Type B pancreatic cell (in vitro differentiated cells): ENCODE measurements around the gene DDN. TPM values are rescaled to one million over a fixed set of nuclear protein-coding genes. Genes with fewer than 3 reads are reported as not detected.

Experiments
- DNase-seq: peaks from one replicate; pipeline ENCODE4 v3.0.0; 2021; ENCODE audit warnings: mixed read lengths; ENCODE audit not compliant: unreplicated experiment; ENCODE audit errors: extremely low spot score
- H3K27ac Mint-ChIP-seq: 2 replicates; pipeline ENCODE4 v1.8.0; 2021; ENCODE audit warnings: mild to moderate bottlenecking, mixed read lengths
- H3K27me3 Mint-ChIP-seq: 2 replicates; pipeline ENCODE4 v1.8.0; 2021; ENCODE audit warnings: mixed read lengths
- H3K36me3 Mint-ChIP-seq: 2 replicates; pipeline ENCODE4 v1.8.0; 2021; ENCODE audit warnings: mixed read lengths
- H3K4me1 Mint-ChIP-seq: one replicate; pipeline ENCODE4 v1.8.0; 2021; ENCODE audit warnings: mixed read lengths; ENCODE audit not compliant: unreplicated experiment
- H3K4me3 Mint-ChIP-seq: 2 replicates; pipeline ENCODE4 v1.8.0; 2021; ENCODE audit warnings: mild to moderate bottlenecking, mixed read lengths
- H3K9me3 Mint-ChIP-seq: 2 replicates; pipeline ENCODE4 v1.8.0; 2021; ENCODE audit warnings: mixed read lengths
- CTCF ChIP-seq: fragments of 200-600 bp; sonication (generic); conservative IDR thresholded peaks from 2 replicates; pipeline ENCODE4 v1.5.0; 2021; ENCODE audit warnings: antibody characterized with exemption, mild to moderate bottlenecking
- total RNA-seq: library from RNA; stranded (reverse); gene quantifications from 2 replicates; pipeline ENCODE4 v1.2.1, GENCODE V29; 2021; ENCODE audit warnings: low replicate concordance

The DDN gene
- total RNA-seq, 1 donor from 2014 or later = 8.8 TPM

- Mint-ChIP-seq H3K27ac (no peak overlapping the region), H3K27me3 (peaks cover 85% of the 10 kb centered on the region), H3K36me3 (no peaks in the 10 kb centered on the region), H3K4me3 (no peak overlapping the region), H3K4me1 (peaks cover 16% of the 10 kb centered on the region), H3K9me3 (no peaks in the 10 kb centered on the region)
- peak; percentile 92 for TF ChIP-seq CTCF
- DNase-seq = no peak
These were observed 11.0 kb downstream of the DDN start for GRCh38 chr12:48988030-48988649.

GRCh38 chr12:48986720-48987291 lies 12.4 kb downstream of the DDN start:
- Mint-ChIP-seq H3K4me3 (no peak overlapping the region), H3K27me3 (peaks cover 91% of the 10 kb centered on the region), H3K27ac (no peak overlapping the region), H3K9me3 (no peaks in the 10 kb centered on the region), H3K4me1 (peaks cover 19% of the 10 kb centered on the region), H3K36me3 (no peaks in the 10 kb centered on the region)
- no peak for TF ChIP-seq CTCF
- no peak for DNase-seq

- DNase-seq = no peak
These were observed 13.3 kb downstream of the DDN start for GRCh38 chr12:48985901-48986300.

GRCh38 chr12:48985475-48985897 lies 13.7 kb downstream of the DDN start:
- no peak for DNase-seq
- TF ChIP-seq CTCF = no peak
- Mint-ChIP-seq H3K9me3 (no peaks in the 10 kb centered on the region), H3K27me3 (peaks cover 95% of the 10 kb centered on the region), H3K36me3 (no peaks in the 10 kb centered on the region), H3K4me3 (no peak overlapping the region), H3K4me1 (peaks cover 19% of the 10 kb centered on the region), H3K27ac (no peak overlapping the region)

More at GRCh38 chr12:48985901-48986300, 13.3 kb downstream of the DDN start:
- no peaks in the 10 kb centered on the region for H3K36me3 Mint-ChIP-seq
- no peak overlapping the region for H3K27ac Mint-ChIP-seq
- TF ChIP-seq CTCF = no peak
- no peaks in the 10 kb centered on the region for H3K9me3 Mint-ChIP-seq
- peaks cover 23% of the 10 kb centered on the region for H3K4me1 Mint-ChIP-seq
- no peak overlapping the region for H3K4me3 Mint-ChIP-seq
- peaks cover 95% of the 10 kb centered on the region for H3K27me3 Mint-ChIP-seq

GRCh38 chr12:48982397-48983080 lies 16.6 kb downstream of the DDN start:
- TF ChIP-seq CTCF = no peak
- no peak for DNase-seq
- Mint-ChIP-seq H3K9me3 (no peaks in the 10 kb centered on the region), H3K36me3 (no peaks in the 10 kb centered on the region), H3K4me3 (peak overlapping the region; percentile 78), H3K27me3 (peaks cover 96% of the 10 kb centered on the region), H3K27ac (peak overlapping the region; percentile 51), H3K4me1 (peaks cover 10% of the 10 kb centered on the region)
